Measurements from ENCODE around the gene UFSP2.

The UFSP2 gene

GRCh38 chr4:185351691-185352090 is 74.1 kb downstream of the UFSP2 start:
- no peak for DNase-seq (ENCODE audit: low spot score)
